K562 (cell line): ENCODE data around the gene CACNA2D4. TPM values are rescaled to one million over a fixed set of nuclear protein-coding genes. Genes with fewer than 3 reads are reported as not detected.

Experiments
- ATAC-seq: fragments of 200-7000 bp; cut with Tn5 transposase; 3 replicates; pipeline ENCODE4 v1.9.1; 2020; ENCODE audit warnings: moderate library complexity
- BruUV-seq: library from RNA; stranded (reverse); fragments of 400-500 nt; replicated peaks from 2 replicates; lab custom pipeline; 2021; lab: Mats Ljungman, UMichigan
- CTCF ChIA-PET: fragments of 300-600 bp; formaldehyde crosslinking; extraction: SDS; loops from one replicate; lab custom pipeline; 2021; ENCODE audit warnings: low intra/inter-chr PET ratio; lab: Yijun Ruan, JAX
- POLR2A ChIA-PET: fragments of 300-600, 350-650 bp; sonication (Branson Sonifier 250); formaldehyde crosslinking; extraction: SDS; loops from one replicate; lab custom pipeline; 2021; ENCODE audit warnings: antibody characterized with exemption, inconsistent platforms; lab: Yijun Ruan, JAX
- DNase-seq, 4 experiments: peaks; one replicate each; pipeline versions ENCODE4 v3.0.0 to v3.0.0-alpha.2; 2011 to 2018; ENCODE audit warnings: low spot score in 3 of 4, mixed read lengths in 3 of 4; ENCODE audit errors: extremely low read depth in 1 of 4
- FAIRE-seq: peaks from 2 replicates; lab custom pipeline; 2011; peaks lifted over from hg19 to GRCh38; lab: Jason Lieb, UNC
- H2AFZ ChIP-seq: 2 replicates; pipeline ENCODE4 v1.6.0; 2011; ENCODE audit warnings: low read depth, low read length, control low read depth, inconsistent platforms
- H3K27ac ChIP-seq: fragments of 200-600 bp; 3 replicates; pipeline ENCODE4 v1.8.0; 2011; ENCODE audit warnings: low read depth, mild to moderate bottlenecking, control low read depth, inconsistent platforms, low read length, moderate library complexity, mixed read lengths; ENCODE audit errors: extremely low read depth
- H3K27me3 ChIP-seq, 2 experiments: fragments of 300-600 bp in 1 of 2; 2 replicates in 1 of 2; 3 replicates in 1 of 2; pipeline versions ENCODE4 v1.6.0 to v1.8.0; 2011; ENCODE audit warnings: inconsistent platforms in 2 of 2, low read length in 2 of 2, mild to moderate bottlenecking in 1 of 2, mixed read lengths in 1 of 2, moderate library complexity in 1 of 2; ENCODE audit not compliant: control insufficient read depth in 2 of 2, insufficient read depth in 2 of 2
- H3K36me3 ChIP-seq: fragments of 300-600 bp; 3 replicates; pipeline ENCODE4 v1.8.0; 2011; ENCODE audit warnings: mild to moderate bottlenecking, low read length, inconsistent platforms; ENCODE audit not compliant: control insufficient read depth, insufficient read depth
- H3K4me1 ChIP-seq, 2 experiments: fragments of 200-600 bp in 1 of 2; replicated peaks in 1 of 2; 2 replicates in 1 of 2; 3 replicates in 1 of 2; pipeline versions ENCODE4 v1.5.1 to v1.8.0; 2011; ENCODE audit warnings: inconsistent platforms in 2 of 2, low read length in 2 of 2, mild to moderate bottlenecking in 1 of 2, mixed read lengths in 1 of 2, moderate library complexity in 1 of 2; ENCODE audit not compliant: control insufficient read depth in 2 of 2, insufficient read depth in 2 of 2
- H3K4me2 ChIP-seq: 2 replicates; pipeline ENCODE4 v1.6.1; 2011; ENCODE audit warnings: low read length, control low read depth, inconsistent platforms, mixed read lengths; ENCODE audit not compliant: insufficient read depth
- H3K4me3 ChIP-seq: fragments of 200-600 bp; sonication (generic), shearing (Covaris generic); 2 replicates; pipeline ENCODE4 v1.5.1; 2016; ENCODE audit warnings: control low read depth, inconsistent platforms
- H3K79me2 ChIP-seq: fragments of 200-600 bp; 3 replicates; pipeline ENCODE4 v1.8.0; 2011; ENCODE audit warnings: low read length, inconsistent platforms; ENCODE audit not compliant: control insufficient read depth, insufficient read depth
- H3K9ac ChIP-seq, 2 experiments: 2 replicates each; pipeline versions ENCODE4 v1.6.0 to v1.6.1; 2011; ENCODE audit warnings: low read depth in 2 of 2, low read length in 2 of 2, control low read depth in 1 of 2, inconsistent platforms in 1 of 2, mild to moderate bottlenecking in 1 of 2, mixed read lengths in 1 of 2; ENCODE audit not compliant: insufficient read depth in 1 of 2
- H3K9me1 ChIP-seq: one replicate; pipeline ENCODE4 v1.6.0; 2011; ENCODE audit warnings: inconsistent platforms, mild to moderate bottlenecking, low read length, moderate library complexity; ENCODE audit not compliant: control insufficient read depth, insufficient read depth
- H3K9me3 ChIP-seq: replicated peaks from 2 replicates; pipeline ENCODE4 v1.5.1; 2011; ENCODE audit warnings: low read depth, low read length, inconsistent platforms; ENCODE audit not compliant: control insufficient read depth, insufficient read depth
- H4K20me1 ChIP-seq: replicated peaks from 2 replicates; pipeline ENCODE4 v1.6.1; 2011; ENCODE audit warnings: low read length, inconsistent platforms, mixed read lengths; ENCODE audit not compliant: control insufficient read depth, insufficient read depth
- ELF1 ChIP-seq: fragments of 200-800 bp; sonication (Bioruptor generic); IDR thresholded peaks from 2 replicates; pipeline ENCODE4 v1.6.1; 2016; ENCODE audit warnings: missing genetic modification characterization, missing compliant biosample characterization
- NFATC3 ChIP-seq: fragments of 450-650 bp; IDR thresholded peaks from 2 replicates; pipeline ENCODE4 v1.6.1; 2017; ENCODE audit warnings: mild to moderate bottlenecking
- NFXL1 ChIP-seq: fragments of 450-650 bp; formaldehyde crosslinking; IDR thresholded peaks from 2 replicates; pipeline ENCODE4 v1.4.0; 2021; ENCODE audit warnings: mild to moderate bottlenecking
- PHF8 ChIP-seq: fragments of 200-600 bp; sonication (generic); IDR thresholded peaks from 2 replicates; pipeline ENCODE4 v1.6.1; 2012; ENCODE audit warnings: mixed run types, mild to moderate bottlenecking, inconsistent platforms, low read length, moderate library complexity, borderline replicate concordance
- POLR2G ChIP-seq: fragments of 200-400 bp; formaldehyde crosslinking; IDR thresholded peaks from 2 replicates; pipeline ENCODE4 v1.6.1; 2017; ENCODE audit warnings: low read depth, mild to moderate bottlenecking, antibody characterized with exemption, low read length, moderate library complexity
- RHOXF2B ChIP-seq: fragments of 250-450 bp; sonication (Bioruptor Pico); conservative IDR thresholded peaks from 2 replicates; pipeline ENCODE4 v1.5.1; 2021
- RUNX1 ChIP-seq: sonication (generic); IDR thresholded peaks from 2 replicates; pipeline ENCODE4 v1.6.1; 2016; ENCODE audit warnings: antibody characterized with exemption, low read depth
- SOX6 ChIP-seq: fragments of 450-650 bp; IDR thresholded peaks from 2 replicates; pipeline ENCODE4 v1.6.1; 2014; ENCODE audit warnings: mild to moderate bottlenecking
- SRF ChIP-seq, 2 experiments: fragments of 250-450, 450-650 bp in 1 of 2; sonication (Bioruptor Pico) in 1 of 2; sonication (generic) in 1 of 2; formaldehyde crosslinking; IDR thresholded peaks; 2 replicates each; pipeline versions ENCODE4 v1.5.0 to v1.5.1; 2020 to 2022; ENCODE audit warnings: mild to moderate bottlenecking in 1 of 2, missing genetic modification reagents in 1 of 2
- WGBS: fragments of 100-300 bp; shearing (Covaris generic); methylation state at CpG from one replicate; pipeline ENCODE4 v1.1.6; 2016; ENCODE audit warnings: low coverage, mixed read lengths; ENCODE audit not compliant: insufficient coverage; ENCODE audit errors: missing lambda C conversion rate; 5-methylcytosine and 5-hydroxymethylcytosine counted together
- in situ Hi-C: fragments of 300-500 bp; cut with MboI; formaldehyde crosslinking; loops from 4 replicates; pipeline ENCODE4 v1.15.0; 2018; ENCODE audit warnings: inconsistent platforms, mixed read lengths
- intact Hi-C: fragments of 100-400 bp; cut with micrococcal nuclease; formaldehyde crosslinking; loops from 2 replicates; pipeline ENCODE4 v1.14.2; 2022
- polyA plus RNA-seq, 8 experiments: library from polyadenylated mRNA; depleted of rRNA in 4 of 8; stranded (reverse) in 5 of 8; unstranded in 3 of 8; fragments of >200 nt; fragmentation: Nextera tagmentation in 2 of 8; fragmentation: Illumina TruSeq in 1 of 8; extraction: Ambion mirVana in 2 of 8; extraction: Trizol in 1 of 8; gene quantifications; 2 replicates each; pipeline versions ENCODE4 v1.2.1 to v1.2.3, GENCODE V29; 2011 to 2014; ENCODE audit warnings: inconsistent platforms in 1 of 8, missing spikeins in 1 of 8
- total RNA-seq, 7 experiments: library from RNA; depleted of rRNA in 6 of 7; stranded (reverse); fragments of >200 nt in 6 of 7; fragmentation: Illumina TruSeq in 2 of 7; extraction: Trizol in 2 of 7; gene quantifications; 2 replicates each; pipeline versions ENCODE4 v1.2.1 to v1.2.3, GENCODE V29; 2011 to 2021; ENCODE audit warnings: low replicate concordance in 1 of 7
- TF ChIP-seq, protein P1 (sequence below): fragments of 450-650 bp; IDR thresholded peaks from 2 replicates; pipeline ENCODE4 v1.7.1; 2018; ENCODE audit warnings: mild to moderate bottlenecking, low read depth; ENCODE audit not compliant: partially characterized antibody
- TF ChIP-seq, protein P2 (sequence below): sonication (generic); formaldehyde crosslinking; IDR thresholded peaks from 2 replicates; pipeline ENCODE4 v1.8.0; 2023; ENCODE audit warnings: mild to moderate bottlenecking, missing genetic modification reagents
- TF ChIP-seq, protein P3 (sequence below): fragments of 450-650 bp; IDR thresholded peaks from 2 replicates; pipeline ENCODE4 v1.6.1; 2016; ENCODE audit warnings: missing biosample characterization, missing genetic modification characterization

Gene CACNA2D4
- total and polyA plus RNA-seq, 9 of the 15 experiments (the other 6 are each of a cell fraction or from before 2014, with no cell fraction given): 0.04 to 0.69 (median 0.40) TPM; not detected in 3

DNA sequence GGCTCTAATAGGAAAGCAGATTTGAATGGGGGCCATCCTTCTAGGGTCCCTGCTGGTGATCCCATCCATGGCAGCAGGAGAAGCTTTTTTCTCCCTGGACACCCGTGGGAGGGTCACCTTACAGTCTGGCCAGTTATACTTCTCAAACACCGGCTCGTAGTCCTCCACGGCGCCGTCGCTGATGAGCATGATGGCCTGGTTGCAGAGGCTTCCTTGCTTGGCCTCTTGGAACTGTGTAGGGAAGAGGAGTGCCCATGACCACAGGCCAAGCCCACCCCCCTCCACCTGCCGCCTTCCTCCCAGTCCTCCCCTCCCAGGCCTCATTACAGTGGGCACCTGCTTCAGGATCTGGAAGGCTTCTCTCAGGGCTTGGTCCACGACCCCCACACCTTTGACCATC is 33.8 kb downstream of the CACNA2D4 start:
- Histone ChIP-seq H4K20me1 (no peaks in the 10 kb centered on the region), H3K9me1 (no peaks in the 10 kb centered on the region), H3K27ac (no peak overlapping the region), H3K79me2 (no peaks in the 10 kb centered on the region), H3K4me2 (no peak overlapping the region), H3K4me3 (no peak overlapping the region), H3K27me3 (peaks cover 0 to 41% of the 10 kb centered on the region in 2 experiments; a peak in 3 of 5 replicates), H3K9me3 (no peaks in the 10 kb centered on the region), H3K4me1 (peaks cover 8 to 12% of the 10 kb centered on the region in 2 experiments; a peak in 4 of 5 replicates), H3K36me3 (no peaks in the 10 kb centered on the region), H3K9ac (no peak overlapping the region), H2AFZ (no peak overlapping the region)
- ATAC-seq (no peak), FAIRE-seq (no peak), DNase-seq (no peak)
- 7% methylated on average over 8 of the region's 9 CpGs for WGBS
- CTCF ChIA-PET: no interaction called here
- TF ChIP-seq SRF (CRISPR knock-in tag; IDR thresholded peaks at IDR 0.05): no peak
- TF ChIP-seq NFATC3: no peak
- no peak for TF ChIP-seq POLR2G
- no peak for TF ChIP-seq RHOXF2B
- TF ChIP-seq, protein P1, sequence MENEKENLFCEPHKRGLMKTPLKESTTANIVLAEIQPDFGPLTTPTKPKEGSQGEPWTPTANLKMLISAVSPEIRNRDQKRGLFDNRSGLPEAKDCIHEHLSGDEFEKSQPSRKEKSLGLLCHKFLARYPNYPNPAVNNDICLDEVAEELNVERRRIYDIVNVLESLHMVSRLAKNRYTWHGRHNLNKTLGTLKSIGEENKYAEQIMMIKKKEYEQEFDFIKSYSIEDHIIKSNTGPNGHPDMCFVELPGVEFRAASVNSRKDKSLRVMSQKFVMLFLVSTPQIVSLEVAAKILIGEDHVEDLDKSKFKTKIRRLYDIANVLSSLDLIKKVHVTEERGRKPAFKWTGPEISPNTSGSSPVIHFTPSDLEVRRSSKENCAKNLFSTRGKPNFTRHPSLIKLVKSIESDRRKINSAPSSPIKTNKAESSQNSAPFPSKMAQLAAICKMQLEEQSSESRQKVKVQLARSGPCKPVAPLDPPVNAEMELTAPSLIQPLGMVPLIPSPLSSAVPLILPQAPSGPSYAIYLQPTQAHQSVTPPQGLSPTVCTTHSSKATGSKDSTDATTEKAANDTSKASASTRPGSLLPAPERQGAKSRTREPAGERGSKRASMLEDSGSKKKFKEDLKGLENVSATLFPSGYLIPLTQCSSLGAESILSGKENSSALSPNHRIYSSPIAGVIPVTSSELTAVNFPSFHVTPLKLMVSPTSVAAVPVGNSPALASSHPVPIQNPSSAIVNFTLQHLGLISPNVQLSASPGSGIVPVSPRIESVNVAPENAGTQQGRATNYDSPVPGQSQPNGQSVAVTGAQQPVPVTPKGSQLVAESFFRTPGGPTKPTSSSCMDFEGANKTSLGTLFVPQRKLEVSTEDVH: no peak
- TF ChIP-seq NFXL1: no peak
- no peak for TF ChIP-seq SOX6
- TF ChIP-seq, protein P2, sequence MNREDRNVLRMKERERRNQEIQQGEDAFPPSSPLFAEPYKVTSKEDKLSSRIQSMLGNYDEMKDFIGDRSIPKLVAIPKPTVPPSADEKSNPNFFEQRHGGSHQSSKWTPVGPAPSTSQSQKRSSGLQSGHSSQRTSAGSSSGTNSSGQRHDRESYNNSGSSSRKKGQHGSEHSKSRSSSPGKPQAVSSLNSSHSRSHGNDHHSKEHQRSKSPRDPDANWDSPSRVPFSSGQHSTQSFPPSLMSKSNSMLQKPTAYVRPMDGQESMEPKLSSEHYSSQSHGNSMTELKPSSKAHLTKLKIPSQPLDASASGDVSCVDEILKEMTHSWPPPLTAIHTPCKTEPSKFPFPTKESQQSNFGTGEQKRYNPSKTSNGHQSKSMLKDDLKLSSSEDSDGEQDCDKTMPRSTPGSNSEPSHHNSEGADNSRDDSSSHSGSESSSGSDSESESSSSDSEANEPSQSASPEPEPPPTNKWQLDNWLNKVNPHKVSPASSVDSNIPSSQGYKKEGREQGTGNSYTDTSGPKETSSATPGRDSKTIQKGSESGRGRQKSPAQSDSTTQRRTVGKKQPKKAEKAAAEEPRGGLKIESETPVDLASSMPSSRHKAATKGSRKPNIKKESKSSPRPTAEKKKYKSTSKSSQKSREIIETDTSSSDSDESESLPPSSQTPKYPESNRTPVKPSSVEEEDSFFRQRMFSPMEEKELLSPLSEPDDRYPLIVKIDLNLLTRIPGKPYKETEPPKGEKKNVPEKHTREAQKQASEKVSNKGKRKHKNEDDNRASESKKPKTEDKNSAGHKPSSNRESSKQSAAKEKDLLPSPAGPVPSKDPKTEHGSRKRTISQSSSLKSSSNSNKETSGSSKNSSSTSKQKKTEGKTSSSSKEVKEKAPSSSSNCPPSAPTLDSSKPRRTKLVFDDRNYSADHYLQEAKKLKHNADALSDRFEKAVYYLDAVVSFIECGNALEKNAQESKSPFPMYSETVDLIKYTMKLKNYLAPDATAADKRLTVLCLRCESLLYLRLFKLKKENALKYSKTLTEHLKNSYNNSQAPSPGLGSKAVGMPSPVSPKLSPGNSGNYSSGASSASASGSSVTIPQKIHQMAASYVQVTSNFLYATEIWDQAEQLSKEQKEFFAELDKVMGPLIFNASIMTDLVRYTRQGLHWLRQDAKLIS (CRISPR knock-in tag): no peak
- no peak for TF ChIP-seq PHF8
- no peak for TF ChIP-seq ELF1
- TF ChIP-seq, protein P3, sequence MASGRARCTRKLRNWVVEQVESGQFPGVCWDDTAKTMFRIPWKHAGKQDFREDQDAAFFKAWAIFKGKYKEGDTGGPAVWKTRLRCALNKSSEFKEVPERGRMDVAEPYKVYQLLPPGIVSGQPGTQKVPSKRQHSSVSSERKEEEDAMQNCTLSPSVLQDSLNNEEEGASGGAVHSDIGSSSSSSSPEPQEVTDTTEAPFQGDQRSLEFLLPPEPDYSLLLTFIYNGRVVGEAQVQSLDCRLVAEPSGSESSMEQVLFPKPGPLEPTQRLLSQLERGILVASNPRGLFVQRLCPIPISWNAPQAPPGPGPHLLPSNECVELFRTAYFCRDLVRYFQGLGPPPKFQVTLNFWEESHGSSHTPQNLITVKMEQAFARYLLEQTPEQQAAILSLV: no peak
- TF ChIP-seq RUNX1: no peak
- POLR2A ChIA-PET: no interaction called here
- BruUV-seq: no TSS peak
- in situ Hi-C loops: no loop called here
- intact Hi-C loops: no loop called here
